Hepatocyte (in vitro differentiated cells): ENCODE results near the gene KLRF2.
A peak's percentile ranks its signal among the peaks of the same experiment; 100 is the strongest.

Source experiments
- CTCF ChIP-seq: fragments of 200-600 bp; sonication (generic); IDR thresholded peaks from 2 replicates; pipeline ENCODE4 v1.5.1; 2016; ENCODE audit warnings: antibody characterized with exemption, mild to moderate bottlenecking; ENCODE audit not compliant: poor library complexity
- EZH2 ChIP-seq: fragments of 200-600 bp; sonication (generic); IDR thresholded peaks from 2 replicates; pipeline ENCODE4 v1.6.1; 2016; ENCODE audit warnings: antibody characterized with exemption, mild to moderate bottlenecking, borderline replicate concordance
- EZH2phosphoT487 ChIP-seq: fragments of 200-600 bp; sonication (generic); IDR thresholded peaks from one replicate; pipeline ENCODE4 v1.6.1; 2018; ENCODE audit warnings: antibody characterized with exemption, mild to moderate bottlenecking, low read depth, moderate library complexity; ENCODE audit not compliant: unreplicated experiment, severe bottlenecking

- TF ChIP-seq EZH2 (no peak), CTCF (peak; percentile 66), EZH2phosphoT487 (no peak)
Observed at GRCh38 chr12:9925705-9926393, 44.6 kb downstream of the KLRF2 start.
